Fibroblast of villous mesenchyme (primary cell): ENCODE data around the gene CLTB. TPM values are rescaled to one million over a fixed set of nuclear protein-coding genes. Genes with fewer than 3 reads are reported as not detected.
A peak's percentile ranks its signal among the peaks of the same experiment; 100 is the strongest.

ENCODE experiments used
- DNase-seq: peaks from one replicate; pipeline ENCODE4 v3.0.0-alpha.2; 2010; ENCODE audit warnings: low read depth
- H3K4me3 ChIP-seq: 2 replicates; pipeline ENCODE4 v1.5.1; 2011; ENCODE audit warnings: low read depth, mild to moderate bottlenecking, low read length
- CTCF ChIP-seq: IDR thresholded peaks from 2 replicates; pipeline ENCODE4 v1.5.1; 2012; ENCODE audit warnings: low read depth, mild to moderate bottlenecking, low read length; ENCODE audit not compliant: insufficient read depth
- total RNA-seq: library from RNA; depleted of rRNA; stranded (reverse); fragments of >200 nt; gene quantifications from 2 replicates; pipeline ENCODE4 v1.2.3, GENCODE V29; 2012

Gene CLTB
- total RNA-seq, 1 donor: 118 TPM

GRCh38 chr5:176440927-176441706 lies 24.8 kb upstream of the CLTB start:
- TF ChIP-seq CTCF: no peak
- H3K4me3 ChIP-seq: no peak overlapping the region
- no peak for DNase-seq

- TF ChIP-seq CTCF: no peak
- DNase-seq: peak; percentile 78
Measured at GRCh38 chr5:176438959-176439757, 22.8 kb upstream of the CLTB start.

GRCh38 chr5:176436656-176437055 lies 20.3 kb upstream of the CLTB start:
- H3K4me3 ChIP-seq: peak overlapping the region; percentile 14
- peak; percentile 69 for DNase-seq
- TF ChIP-seq CTCF: no peak

More at GRCh38 chr5:176438959-176439757, 22.8 kb upstream of the CLTB start:
- no peak overlapping the region for H3K4me3 ChIP-seq

- DNase-seq: no peak
- H3K4me3 ChIP-seq: no peak overlapping the region
- TF ChIP-seq CTCF: no peak
Measured at GRCh38 chr5:176432707-176433106, 16.4 kb upstream of the CLTB start.

GRCh38 chr5:176429972-176430371 lies 13.6 kb upstream of the CLTB start:
- peak; percentile 16 for TF ChIP-seq CTCF
- no peak overlapping the region for H3K4me3 ChIP-seq
- no peak for DNase-seq

- TF ChIP-seq CTCF: no peak
- H3K4me3 ChIP-seq: no peak overlapping the region
- no peak for DNase-seq
Measured at GRCh38 chr5:176427971-176428370, 11.6 kb upstream of the CLTB start.
